Hepatocyte (in vitro differentiated cells): ENCODE results near the gene CDH10. TPM values are rescaled to one million over a fixed set of nuclear protein-coding genes. Genes with fewer than 3 reads are reported as not detected.

Experiments
- DNase-seq: peaks from one replicate; pipeline ENCODE4 v3.0.0-alpha.2; 2016; ENCODE audit warnings: low spot score
- H2AFZ ChIP-seq: fragments of 200-600 bp; sonication (generic); 2 replicates; pipeline ENCODE4 v1.6.0; 2016; ENCODE audit warnings: antibody characterized with exemption, mild to moderate bottlenecking
- H3K27ac ChIP-seq: fragments of 200-600 bp; sonication (generic); 2 replicates; pipeline ENCODE4 v1.5.1; 2016; ENCODE audit warnings: mild to moderate bottlenecking
- H3K27me3 ChIP-seq: fragments of 200-600 bp; sonication (generic); 2 replicates; pipeline ENCODE4 v1.6.1; 2016
- H3K36me3 ChIP-seq: fragments of 200-600 bp; sonication (generic); replicated peaks from 2 replicates; pipeline ENCODE4 v1.5.1; 2016; ENCODE audit warnings: low read depth; ENCODE audit not compliant: insufficient read depth
- H3K4me1 ChIP-seq: fragments of 200-600 bp; sonication (generic); 2 replicates; pipeline ENCODE4 v1.5.1; 2016; ENCODE audit warnings: mild to moderate bottlenecking, moderate library complexity; ENCODE audit not compliant: insufficient read depth
- H3K4me2 ChIP-seq: fragments of 200-600 bp; sonication (generic); 2 replicates; pipeline ENCODE4 v1.6.0; 2016
- H3K4me3 ChIP-seq: fragments of 200-600 bp; sonication (generic); 2 replicates; pipeline ENCODE4 v1.5.1; 2016; ENCODE audit warnings: mild to moderate bottlenecking
- H3K79me2 ChIP-seq: fragments of 200-600 bp; sonication (generic); 2 replicates; pipeline ENCODE4 v1.6.0; 2017; ENCODE audit warnings: mild to moderate bottlenecking
- H3K9me2 ChIP-seq: fragments of 200-600 bp; sonication (generic); replicated peaks from 2 replicates; pipeline ENCODE4 v1.6.0; 2017; ENCODE audit warnings: mild to moderate bottlenecking; ENCODE audit not compliant: insufficient read depth
- H3K9me3 ChIP-seq: fragments of 200-600 bp; sonication (generic); 2 replicates; pipeline ENCODE4 v1.5.1; 2016; ENCODE audit warnings: low read depth, mild to moderate bottlenecking
- H4K20me1 ChIP-seq: fragments of 200-600 bp; sonication (generic); 2 replicates; pipeline ENCODE4 v1.6.0; 2016; ENCODE audit warnings: mild to moderate bottlenecking; ENCODE audit not compliant: insufficient read depth, poor library complexity, severe bottlenecking
- CTCF ChIP-seq: fragments of 200-600 bp; sonication (generic); IDR thresholded peaks from 2 replicates; pipeline ENCODE4 v1.5.1; 2016; ENCODE audit warnings: antibody characterized with exemption, mild to moderate bottlenecking; ENCODE audit not compliant: poor library complexity
- EZH2 ChIP-seq: fragments of 200-600 bp; sonication (generic); IDR thresholded peaks from 2 replicates; pipeline ENCODE4 v1.6.1; 2016; ENCODE audit warnings: antibody characterized with exemption, mild to moderate bottlenecking, borderline replicate concordance
- EZH2phosphoT487 ChIP-seq: fragments of 200-600 bp; sonication (generic); IDR thresholded peaks from one replicate; pipeline ENCODE4 v1.6.1; 2018; ENCODE audit warnings: antibody characterized with exemption, mild to moderate bottlenecking, low read depth, moderate library complexity; ENCODE audit not compliant: unreplicated experiment, severe bottlenecking
- WGBS: methylation state at CpG from one replicate; pipeline ENCODE4 v1.1.6; 2016; ENCODE audit warnings: low lambda C conversion rate; ENCODE audit errors: missing lambda C conversion rate; 5-methylcytosine and 5-hydroxymethylcytosine counted together
- polyA plus RNA-seq: library from polyadenylated mRNA; unstranded; fragments of >200 nt; fragmentation: Nextera tagmentation; extraction: Ambion mirVana; gene quantifications from 2 replicates; pipeline ENCODE4 v1.2.1, GENCODE V29; 2016
- small RNA-seq: library from RNA; depleted of rRNA; stranded (forward); fragments of <200 nt; gene quantifications from one replicate; pipeline ENCODE3, GENCODE V24; 2014
- total RNA-seq: library from RNA; depleted of rRNA; stranded (reverse); fragments of >200 nt; gene quantifications from 2 replicates; pipeline ENCODE4 v1.2.3, GENCODE V29; 2014

CDH10 gene
- total and polyA plus RNA-seq, 2 experiments from 2014 or later = 3.2 to 4.9 TPM

GRCh38 chr5:24439465-24439864, 205.3 kb downstream of the CDH10 start:
- no peaks in the 10 kb centered on the region for H3K9me3 ChIP-seq
- TF ChIP-seq EZH2phosphoT487 (no peak), CTCF (no peak), EZH2 (no peak)
- no peak overlapping the region for H3K27ac ChIP-seq
- H3K79me2 ChIP-seq = no peaks in the 10 kb centered on the region
- no peaks in the 10 kb centered on the region for H3K9me2 ChIP-seq
- no peaks in the 10 kb centered on the region for H3K36me3 ChIP-seq
- no peak overlapping the region for H3K4me3 ChIP-seq
- no peak overlapping the region for H3K4me2 ChIP-seq
- no peak overlapping the region for H2AFZ ChIP-seq
- WGBS = 79% methylated on average over 2 of the region's 2 CpGs
- no peaks in the 10 kb centered on the region for H3K27me3 ChIP-seq
- DNase-seq = no peak
- H3K4me1 ChIP-seq = no peaks in the 10 kb centered on the region
- no peaks in the 10 kb centered on the region for H4K20me1 ChIP-seq

Small RNA genes within 50 kb of the gene (small RNA-seq; reads per million reads assigned to genes)
- gene AC091885.1 (not detected), gene RF00017 (not detected)
